ENCODE measurements around the gene ZKSCAN3.

DNA sequence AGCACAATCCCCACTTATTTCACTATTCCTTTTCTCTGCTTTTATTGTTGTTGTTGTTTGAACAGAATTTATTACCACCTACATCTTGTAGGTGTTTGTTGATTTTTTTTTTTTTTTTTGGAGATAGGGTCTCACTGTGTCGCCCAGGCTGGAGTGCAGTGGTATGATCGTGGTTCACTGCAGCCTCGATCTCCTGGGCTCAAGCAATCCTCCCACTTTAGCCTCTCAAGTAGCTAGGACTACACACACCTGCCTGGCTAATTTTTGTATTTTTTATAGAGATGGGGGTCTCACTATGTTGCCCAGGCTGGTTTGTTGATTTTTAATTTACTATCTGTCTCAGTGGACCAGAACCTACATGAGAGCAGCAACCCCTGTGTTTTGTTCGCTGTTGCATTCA is 46.2 kb downstream of the ZKSCAN3 start:
- TF ChIP-seq LEF1 (IDR thresholded peaks at IDR 0.05; ENCODE audit: borderline replicate concordance) (no peak), SP1 (IDR thresholded peaks at IDR 0.05) (no peak)

Data from HEK293T (cell line).